Activated T-cell treated with anti-CD3 and anti-CD28 coated beads, Interleukin-2, amount 50 U/mL, for 24 hours (primary cell): ENCODE results near the gene NES.

ENCODE experiments used
- DNase-seq: peaks from one replicate; pipeline ENCODE4 v3.0.0-alpha.2; 2020
- H3K27ac Mint-ChIP-seq: 2 replicates; pipeline ENCODE4 v1.8.0; 2020; ENCODE audit warnings: mild to moderate bottlenecking, mixed read lengths
- H3K27me3 Mint-ChIP-seq: 2 replicates; pipeline ENCODE4 v1.8.0; 2020; ENCODE audit warnings: mixed read lengths
- H3K36me3 Mint-ChIP-seq: 2 replicates; pipeline ENCODE4 v1.8.0; 2020; ENCODE audit warnings: low read depth, mixed read lengths
- H3K4me1 Mint-ChIP-seq: 2 replicates; pipeline ENCODE4 v1.8.0; 2020; ENCODE audit warnings: low read depth, mixed read lengths
- H3K4me3 Mint-ChIP-seq: 2 replicates; pipeline ENCODE4 v1.8.0; 2020; ENCODE audit warnings: mild to moderate bottlenecking, moderate library complexity, mixed read lengths
- H3K9me3 Mint-ChIP-seq: 2 replicates; pipeline ENCODE4 v1.8.0; 2020; ENCODE audit warnings: mixed read lengths

NES gene

DNA sequence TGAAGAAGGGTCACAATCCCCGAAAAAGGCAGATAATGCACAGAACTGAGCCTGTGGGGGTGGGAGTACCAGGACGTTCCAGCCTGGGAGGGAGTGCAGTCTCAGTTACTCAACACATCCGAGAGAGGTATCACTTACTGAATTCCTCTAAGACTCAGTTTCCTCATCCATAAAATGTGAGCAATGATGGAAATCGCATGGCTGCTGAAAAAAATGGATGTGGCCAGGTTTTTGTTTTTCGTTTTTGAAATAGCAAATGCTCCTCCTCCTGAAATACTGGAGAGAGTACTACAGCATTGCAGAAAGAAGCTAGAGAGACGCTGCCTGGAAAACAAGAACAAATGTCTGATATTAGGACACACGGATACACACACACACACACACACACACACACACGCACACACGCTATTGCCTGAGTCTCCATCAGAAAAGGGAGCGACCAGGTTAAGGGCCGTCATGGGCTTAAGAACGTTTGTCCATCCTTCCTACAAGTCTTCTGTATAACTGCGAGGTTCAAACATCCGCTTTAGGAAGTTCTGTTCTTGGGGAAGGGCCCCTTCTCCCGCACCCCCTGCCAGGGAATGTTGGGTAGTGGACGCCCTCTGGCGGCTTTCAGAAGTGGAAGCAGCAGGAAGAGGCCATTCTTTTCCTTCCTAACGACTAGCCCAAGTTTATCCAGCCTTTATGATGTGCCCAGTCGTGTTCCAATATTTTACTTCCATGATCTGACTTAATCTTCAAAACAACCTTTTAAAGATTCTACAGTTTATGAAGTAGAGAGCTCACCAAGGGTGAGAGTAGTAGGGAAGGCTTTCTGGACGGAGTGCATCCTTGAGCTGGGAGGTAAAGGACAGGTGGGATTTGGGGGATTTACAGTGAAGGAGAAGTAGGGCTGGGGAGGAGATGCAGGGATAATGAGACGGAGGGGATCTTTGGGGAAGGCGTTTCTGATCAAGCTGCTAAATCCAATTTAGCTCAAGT lies 699 bp upstream of the NES start:
- H3K4me1 Mint-ChIP-seq = peaks cover 14% of the 10 kb centered on the region
- H3K4me3 Mint-ChIP-seq = no peak overlapping the region
- peak; percentile 60 for DNase-seq
- H3K27me3 Mint-ChIP-seq = peaks cover 75% of the 10 kb centered on the region
- H3K27ac Mint-ChIP-seq = no peak overlapping the region
- H3K9me3 Mint-ChIP-seq = no peaks in the 10 kb centered on the region
- no peaks in the 10 kb centered on the region for H3K36me3 Mint-ChIP-seq

DNA sequence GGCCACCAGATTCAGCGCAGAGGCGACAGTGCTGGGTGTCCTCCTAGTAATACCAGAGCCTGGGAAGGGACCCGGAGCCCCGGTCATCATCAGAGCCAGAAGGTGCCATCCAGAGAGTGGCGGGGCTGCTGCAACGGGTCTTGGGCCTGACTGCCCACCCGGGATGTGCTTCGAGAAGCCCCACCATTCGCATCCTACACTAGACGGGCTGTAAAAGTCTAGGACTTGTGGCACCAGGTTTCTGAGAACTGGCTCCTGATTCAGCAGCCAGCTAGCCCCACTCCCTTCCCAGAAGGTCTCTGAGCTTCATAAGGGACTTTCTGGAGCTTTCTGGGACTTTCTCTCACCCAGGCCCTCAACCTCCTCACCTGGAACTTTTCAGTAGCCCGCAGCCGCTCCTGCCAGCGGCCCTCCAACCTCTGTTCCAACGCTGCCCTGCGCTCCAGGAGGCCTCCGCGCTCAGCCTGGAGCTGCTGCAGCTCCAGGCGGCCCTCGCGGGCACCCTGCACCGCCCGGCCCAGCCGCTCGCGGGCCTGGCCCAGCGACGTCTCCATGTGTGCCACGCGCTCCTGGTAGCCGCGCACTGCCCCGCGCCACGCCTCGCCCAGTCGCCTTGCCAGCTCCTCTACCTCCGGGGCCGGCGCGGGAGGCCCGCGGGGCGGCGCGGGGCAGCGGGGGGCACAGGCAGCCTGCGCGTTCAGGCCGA lies 940 bp downstream of the NES start:
- no peak for DNase-seq
- Mint-ChIP-seq H3K27me3 (peaks cover 65% of the 10 kb centered on the region), H3K4me3 (no peak overlapping the region), H3K4me1 (peaks cover 14% of the 10 kb centered on the region), H3K36me3 (no peaks in the 10 kb centered on the region), H3K9me3 (no peaks in the 10 kb centered on the region), H3K27ac (no peak overlapping the region)

- Mint-ChIP-seq H3K4me3 (no peak overlapping the region), H3K9me3 (no peaks in the 10 kb centered on the region), H3K36me3 (no peaks in the 10 kb centered on the region), H3K4me1 (peaks cover 14% of the 10 kb centered on the region), H3K27ac (no peak overlapping the region), H3K27me3 (peaks cover 60% of the 10 kb centered on the region)
- DNase-seq = no peak
These were observed 1.7 kb downstream of the NES start for GRCh38 chr1:156675210-156676113.

- H3K27ac Mint-ChIP-seq = no peak overlapping the region
- H3K4me1 Mint-ChIP-seq = peaks cover 14% of the 10 kb centered on the region
- DNase-seq = no peak
- peaks cover 43% of the 10 kb centered on the region for H3K27me3 Mint-ChIP-seq
- no peaks in the 10 kb centered on the region for H3K36me3 Mint-ChIP-seq
- no peak overlapping the region for H3K4me3 Mint-ChIP-seq
- no peaks in the 10 kb centered on the region for H3K9me3 Mint-ChIP-seq
These were observed 3.7 kb downstream of the NES start for GRCh38 chr1:156673387-156674121.

- no peak for DNase-seq
- peaks cover 25% of the 10 kb centered on the region for H3K27me3 Mint-ChIP-seq
- H3K4me1 Mint-ChIP-seq = no peaks in the 10 kb centered on the region
- no peaks in the 10 kb centered on the region for H3K9me3 Mint-ChIP-seq
- no peaks in the 10 kb centered on the region for H3K36me3 Mint-ChIP-seq
- no peak overlapping the region for H3K4me3 Mint-ChIP-seq
- no peak overlapping the region for H3K27ac Mint-ChIP-seq
These were observed 5.4 kb downstream of the NES start for GRCh38 chr1:156671804-156672203.

GRCh38 chr1:156670791-156671190 lies 6.4 kb downstream of the NES start:
- Mint-ChIP-seq H3K27ac (no peak overlapping the region), H3K4me3 (no peak overlapping the region), H3K27me3 (peaks cover 20% of the 10 kb centered on the region), H3K4me1 (no peaks in the 10 kb centered on the region), H3K36me3 (no peaks in the 10 kb centered on the region), H3K9me3 (no peaks in the 10 kb centered on the region)
- DNase-seq = no peak

- H3K4me1 Mint-ChIP-seq = no peaks in the 10 kb centered on the region
- H3K27ac Mint-ChIP-seq = no peak overlapping the region
- no peaks in the 10 kb centered on the region for H3K9me3 Mint-ChIP-seq
- no peaks in the 10 kb centered on the region for H3K36me3 Mint-ChIP-seq
- DNase-seq = no peak
- H3K4me3 Mint-ChIP-seq = no peak overlapping the region
- H3K27me3 Mint-ChIP-seq = peaks cover 16% of the 10 kb centered on the region
These were observed 6.8 kb downstream of the NES start for GRCh38 chr1:156670359-156670758.

DNA sequence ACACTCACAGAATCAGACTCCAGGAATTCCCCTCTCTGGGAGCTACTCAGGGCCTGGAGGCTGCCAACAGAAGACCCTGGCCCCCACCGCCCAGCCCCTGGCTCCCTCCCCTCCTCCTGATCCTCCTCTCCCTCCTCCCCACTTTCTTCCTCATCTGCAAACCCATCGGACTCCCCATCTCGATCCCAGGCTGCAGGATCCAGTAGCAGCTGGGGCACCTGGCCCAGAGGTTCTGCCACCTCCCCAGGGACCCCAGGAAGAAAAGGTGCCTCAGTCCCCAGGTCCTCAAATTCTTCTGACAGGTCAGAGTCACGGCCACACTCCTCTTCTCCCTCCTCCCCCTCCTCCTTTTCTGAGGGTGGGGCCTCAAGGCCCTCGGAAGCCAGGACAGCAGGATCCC lies 7.4 kb downstream of the NES start:
- Mint-ChIP-seq H3K27me3 (peaks cover 11% of the 10 kb centered on the region), H3K9me3 (no peaks in the 10 kb centered on the region), H3K36me3 (no peaks in the 10 kb centered on the region), H3K4me1 (no peaks in the 10 kb centered on the region), H3K27ac (no peak overlapping the region), H3K4me3 (no peak overlapping the region)
- no peak for DNase-seq

GRCh38 chr1:156668801-156669637 lies 8.2 kb downstream of the NES start:
- Mint-ChIP-seq H3K27me3 (peaks cover 5% of the 10 kb centered on the region), H3K4me3 (no peak overlapping the region), H3K27ac (no peak overlapping the region)

GRCh38 chr1:156667968-156668709 lies 9.1 kb downstream of the NES start:
- H3K27me3 Mint-ChIP-seq = peaks cover 5% of the 10 kb centered on the region
- no peak overlapping the region for H3K27ac Mint-ChIP-seq
- DNase-seq = no peak
- no peak overlapping the region for H3K4me3 Mint-ChIP-seq
- no peaks in the 10 kb centered on the region for H3K9me3 Mint-ChIP-seq
- no peaks in the 10 kb centered on the region for H3K36me3 Mint-ChIP-seq
- H3K4me1 Mint-ChIP-seq = no peaks in the 10 kb centered on the region

More at GRCh38 chr1:156668801-156669637, 8.2 kb downstream of the NES start:
- Mint-ChIP-seq H3K36me3 (no peaks in the 10 kb centered on the region), H3K9me3 (no peaks in the 10 kb centered on the region), H3K4me1 (no peaks in the 10 kb centered on the region)
- DNase-seq = no peak

GRCh38 chr1:156667610-156667967 lies 9.6 kb downstream of the NES start:
- no peaks in the 10 kb centered on the region for H3K9me3 Mint-ChIP-seq
- H3K36me3 Mint-ChIP-seq = no peaks in the 10 kb centered on the region
- H3K27ac Mint-ChIP-seq = no peak overlapping the region
- DNase-seq = no peak
- H3K27me3 Mint-ChIP-seq = peaks cover 5% of the 10 kb centered on the region
- peaks cover 3% of the 10 kb centered on the region for H3K4me1 Mint-ChIP-seq
- no peak overlapping the region for H3K4me3 Mint-ChIP-seq

DNA sequence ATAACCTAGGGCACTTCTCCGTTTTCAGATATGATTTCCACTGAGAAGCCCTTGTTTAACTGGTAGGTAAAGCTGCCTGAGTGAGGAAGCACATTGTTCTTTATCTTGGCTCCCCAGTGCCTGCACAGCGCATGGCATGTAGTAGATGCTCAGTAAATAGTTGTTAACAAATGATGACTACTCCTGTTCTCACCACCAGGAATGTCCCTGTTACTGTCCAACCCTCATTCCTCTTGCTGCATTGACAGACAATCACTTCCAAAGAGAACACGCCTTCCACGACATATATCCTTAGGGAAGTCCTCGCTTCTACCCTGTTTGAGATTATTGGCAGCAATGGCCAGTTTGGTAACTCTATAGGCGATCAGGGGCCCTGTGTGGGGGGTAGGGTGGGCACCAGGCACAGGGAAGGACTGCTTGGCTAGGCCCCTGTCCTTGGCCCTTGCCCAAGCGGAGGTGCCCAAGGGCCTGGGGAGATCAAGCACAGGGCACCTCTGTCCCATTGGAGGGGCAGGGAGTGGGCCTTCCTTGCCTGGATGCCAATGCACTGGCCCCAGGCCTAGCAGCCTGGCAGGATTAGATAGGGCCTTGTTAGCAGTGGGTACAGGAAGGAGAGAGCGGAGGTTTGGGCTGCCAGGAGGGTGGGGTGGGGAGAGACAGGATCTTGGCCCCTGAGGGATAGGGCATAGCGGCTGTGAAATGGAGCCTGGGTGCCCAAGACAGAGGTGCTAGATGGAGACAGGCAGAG lies 10.2 kb downstream of the NES start:
- no peak overlapping the region for H3K27ac Mint-ChIP-seq
- H3K9me3 Mint-ChIP-seq = no peaks in the 10 kb centered on the region
- H3K36me3 Mint-ChIP-seq = no peaks in the 10 kb centered on the region
- H3K27me3 Mint-ChIP-seq = peaks cover 5% of the 10 kb centered on the region
- H3K4me3 Mint-ChIP-seq = no peak overlapping the region
- DNase-seq = no peak
- H3K4me1 Mint-ChIP-seq = peaks cover 7% of the 10 kb centered on the region
